Measurements from ENCODE around the gene PLEKHH3. TPM values are rescaled to one million over a fixed set of nuclear protein-coding genes. Genes with fewer than 3 reads are reported as not detected.
A peak's percentile ranks its signal among the peaks of the same experiment; 100 is the strongest.

The PLEKHH3 gene, protein sequence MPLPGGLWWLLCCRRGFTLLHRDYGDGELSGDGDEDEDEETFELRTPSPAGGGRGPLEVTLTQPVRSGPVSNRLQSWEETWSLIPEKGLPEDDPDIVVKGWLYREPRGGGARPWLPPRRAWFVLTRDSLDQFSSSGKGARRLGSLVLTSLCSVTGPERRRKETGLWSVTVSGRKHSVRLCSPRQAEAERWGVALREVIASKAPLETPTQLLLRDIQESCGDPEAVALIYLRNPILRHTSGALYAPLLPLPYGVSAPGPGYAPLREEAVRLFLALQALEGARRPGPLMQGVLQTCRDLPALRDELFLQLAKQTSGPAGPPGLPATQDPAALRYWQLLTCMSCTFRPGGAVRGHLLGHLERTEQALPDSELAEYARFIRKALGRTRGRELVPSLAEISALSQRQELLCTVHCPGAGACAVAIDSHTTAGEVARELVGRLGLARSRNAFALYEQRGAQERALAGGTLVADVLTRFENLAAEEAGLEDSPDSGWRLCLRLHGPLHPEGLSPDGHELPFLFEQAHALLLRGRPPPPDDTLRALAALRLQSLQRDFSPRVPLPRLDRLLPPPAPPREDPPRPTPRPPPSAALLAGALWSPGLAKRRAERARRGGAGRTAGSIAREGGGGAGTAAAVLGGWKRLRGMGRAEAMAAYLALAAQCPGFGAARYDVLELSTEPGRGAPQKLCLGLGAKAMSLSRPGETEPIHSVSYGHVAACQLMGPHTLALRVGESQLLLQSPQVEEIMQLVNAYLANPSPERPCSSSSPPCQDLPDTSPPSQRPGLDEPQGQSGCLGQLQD
- total RNA-seq, result 1 to 10 TPM; 1.3 to 1.4 TPM

- H3K9me3 Mint-ChIP-seq (ENCODE audit: low read depth), result no peaks in the 10 kb centered on the region
- peaks cover 46% of the 10 kb centered on the region for H3K27me3 Mint-ChIP-seq
- peak within 1 kb of the TSS; percentile 85 for H3K27ac Mint-ChIP-seq
- DNase-seq, result no peak
- H3K4me1 Mint-ChIP-seq, result peaks cover 54% of the 10 kb centered on the region
- no peak for ATAC-seq
- H3K36me3 Mint-ChIP-seq, result no peaks in the 10 kb centered on the region
- H3K4me3 Mint-ChIP-seq, result peak within 1 kb of the TSS; percentile 73
- CTCF ChIA-PET, result interaction anchor here (0.9 to 6.2 kb wide), 9 partner anchors 10 to 148 kb away, joined by 3 to 92 read pairs (median 4); partner anchors contain the start of genes BECN1, PSMC3IP, RAMP2 and RETREG3
These were observed at the start of gene PLEKHH3 for GRCh38 chr17:42676424-42677011. Gene PLEKHH3, minus strand, starts transcription at chr17:42676994. Its CDS starts 431 bp downstream, at chr17:42676563.

DNA sequence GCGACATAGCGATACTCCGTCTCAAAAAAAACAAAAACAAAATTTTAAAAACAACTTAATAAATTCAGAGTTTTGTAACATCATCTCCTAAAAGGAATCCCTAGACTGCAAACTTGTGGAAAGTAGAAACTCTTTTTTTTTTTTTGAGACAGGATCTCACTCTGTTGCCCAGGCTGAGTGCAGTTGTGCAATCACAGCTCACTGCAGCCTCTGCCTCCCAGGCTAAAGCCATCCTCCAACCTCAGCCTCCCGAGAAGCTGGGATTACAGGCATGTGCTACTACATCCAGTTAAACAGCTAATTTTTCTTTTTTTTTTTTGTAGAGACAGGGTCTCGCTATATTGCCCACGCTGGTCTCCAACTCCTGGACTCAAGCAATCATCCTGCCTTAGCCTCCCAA lies 48.3 kb upstream of the PLEKHH3 start:
- CTCF ChIA-PET, result interaction anchor here (0.7 to 2.5 kb wide), 3 partner anchors 14 to 48 kb away, joined by 3 to 5 read pairs (median 3); partner anchors contain the start of gene VPS25
- peaks cover 24% of the 10 kb centered on the region for H3K36me3 Mint-ChIP-seq
- H3K4me3 Mint-ChIP-seq, result no peak overlapping the region
- peaks cover 2% of the 10 kb centered on the region for H3K4me1 Mint-ChIP-seq
- no peaks in the 10 kb centered on the region for H3K9me3 Mint-ChIP-seq (ENCODE audit: low read depth)
- ATAC-seq (no peak), DNase-seq (no peak)
- H3K27me3 Mint-ChIP-seq, result no peaks in the 10 kb centered on the region
- H3K27ac Mint-ChIP-seq, result no peak overlapping the region

GRCh38 chr17:42723636-42724035 lies 46.8 kb upstream of the PLEKHH3 start:
- ATAC-seq (no peak), DNase-seq (no peak)
- Mint-ChIP-seq H3K4me3 (no peak overlapping the region), H3K9me3 (ENCODE audit: low read depth) (no peaks in the 10 kb centered on the region), H3K4me1 (peaks cover 2% of the 10 kb centered on the region), H3K36me3 (peaks cover 27% of the 10 kb centered on the region), H3K27me3 (no peaks in the 10 kb centered on the region), H3K27ac (no peak overlapping the region)
- CTCF ChIA-PET, result interaction anchor here (1.2 kb wide), 1 partner anchor 31 kb away, joined by 3 read pairs; no protein-coding TSS in a partner anchor

- DNase-seq (no peak), ATAC-seq (peak; percentile 71)
- Mint-ChIP-seq H3K4me3 (no peak overlapping the region), H3K27ac (no peak overlapping the region), H3K9me3 (ENCODE audit: low read depth) (no peaks in the 10 kb centered on the region), H3K4me1 (peaks cover 2% of the 10 kb centered on the region), H3K27me3 (no peaks in the 10 kb centered on the region), H3K36me3 (peaks cover 41% of the 10 kb centered on the region)
- CTCF ChIA-PET, result interaction anchor here (1.0 to 3.0 kb wide), 3 partner anchors 43 to 143 kb away, joined by 3 to 20 read pairs (median 15); partner anchors contain the start of gene PSMC3IP
These were observed 44.3 kb upstream of the PLEKHH3 start for GRCh38 chr17:42720996-42721583.

DNA sequence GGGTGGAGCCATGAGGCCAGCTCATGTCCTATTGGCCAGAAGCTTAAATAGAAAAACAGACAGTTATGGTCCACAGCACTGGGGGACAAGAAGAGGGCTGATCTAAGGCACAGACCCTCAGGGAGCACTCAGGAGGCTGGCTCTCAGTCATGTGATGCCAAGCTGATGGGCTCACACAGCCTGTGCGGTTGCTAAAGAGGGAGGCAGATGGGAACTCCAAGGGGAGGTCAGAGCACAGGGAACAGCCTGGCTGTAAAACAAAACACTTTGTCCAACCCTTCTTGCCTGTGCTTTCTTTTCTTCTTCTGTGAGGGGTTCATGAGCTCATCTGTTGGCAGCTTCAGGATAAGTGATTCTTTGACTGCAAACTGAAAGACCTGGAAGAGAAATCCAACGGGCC lies 32.8 kb upstream of the PLEKHH3 start:
- no peaks in the 10 kb centered on the region for H3K9me3 Mint-ChIP-seq (ENCODE audit: low read depth)
- CTCF ChIA-PET, result interaction anchor here (1.3 kb wide), 1 partner anchor 54 kb away, joined by 4 read pairs; no protein-coding TSS in a partner anchor
- peaks cover 28% of the 10 kb centered on the region for H3K4me1 Mint-ChIP-seq
- DNase-seq (no peak), ATAC-seq (no peak)
- peaks cover 3% of the 10 kb centered on the region for H3K27me3 Mint-ChIP-seq
- no peak overlapping the region for H3K4me3 Mint-ChIP-seq
- no peak overlapping the region for H3K27ac Mint-ChIP-seq
- peaks cover 57% of the 10 kb centered on the region for H3K36me3 Mint-ChIP-seq

GRCh38 chr17:42708588-42708987 lies 31.8 kb upstream of the PLEKHH3 start:
- CTCF ChIA-PET, result interaction anchor here (1.2 kb wide), 2 partner anchors 55 to 130 kb away, joined by 4 to 6 read pairs; no protein-coding TSS in a partner anchor
- H3K4me1 Mint-ChIP-seq, result peaks cover 37% of the 10 kb centered on the region
- no peaks in the 10 kb centered on the region for H3K9me3 Mint-ChIP-seq (ENCODE audit: low read depth)
- no peak for DNase-seq
- H3K36me3 Mint-ChIP-seq, result peaks cover 61% of the 10 kb centered on the region
- H3K27ac Mint-ChIP-seq, result no peak overlapping the region
- no peak overlapping the region for H3K4me3 Mint-ChIP-seq
- H3K27me3 Mint-ChIP-seq, result peaks cover 3% of the 10 kb centered on the region
- ATAC-seq, result no peak

GRCh38 chr17:42706732-42707131 lies 29.9 kb upstream of the PLEKHH3 start:
- CTCF ChIA-PET, result interaction anchor here (0.9 to 1.2 kb wide), 4 partner anchors 31 to 128 kb away, joined by 3 to 4 read pairs (median 3); no protein-coding TSS in a partner anchor
- no peak overlapping the region for H3K4me3 Mint-ChIP-seq
- DNase-seq, result peak; percentile 61
- peaks cover 3% of the 10 kb centered on the region for H3K27me3 Mint-ChIP-seq
- no peak overlapping the region for H3K27ac Mint-ChIP-seq
- no peak for ATAC-seq
- peaks cover 37% of the 10 kb centered on the region for H3K4me1 Mint-ChIP-seq
- no peaks in the 10 kb centered on the region for H3K9me3 Mint-ChIP-seq (ENCODE audit: low read depth)
- peaks cover 63% of the 10 kb centered on the region for H3K36me3 Mint-ChIP-seq

DNA sequence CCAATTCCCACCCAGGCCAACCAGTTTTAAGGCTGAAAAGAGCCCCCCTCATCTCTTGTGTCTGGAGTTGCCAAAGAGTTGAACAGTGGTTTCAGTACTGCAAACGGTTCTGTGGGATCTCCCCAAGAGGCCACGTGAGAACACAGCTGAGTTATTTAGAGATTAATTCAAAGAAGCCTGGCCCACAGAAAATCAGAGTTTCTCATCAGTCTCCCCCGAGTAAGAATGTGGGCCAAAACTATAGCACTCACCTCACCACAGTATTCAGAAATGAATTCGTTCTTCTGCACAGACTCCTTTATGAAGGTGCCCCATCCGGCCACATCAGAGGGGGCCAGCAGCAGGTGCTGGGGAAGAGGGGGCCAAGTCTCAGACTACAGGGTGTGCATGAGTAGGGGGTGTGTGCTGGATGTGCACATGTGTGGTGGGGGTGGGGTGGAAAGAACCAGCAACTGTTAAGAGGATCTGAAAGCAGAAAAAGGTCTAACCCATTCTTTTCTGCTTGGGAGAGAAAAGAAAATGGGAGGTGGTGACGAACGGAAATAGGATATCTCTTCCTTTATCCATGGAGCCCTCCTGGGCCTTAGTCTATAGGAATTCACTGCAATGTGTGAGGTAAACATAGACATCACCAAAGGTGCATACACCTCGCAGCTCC lies 28.2 kb upstream of the PLEKHH3 start:
- no peaks in the 10 kb centered on the region for H3K9me3 Mint-ChIP-seq (ENCODE audit: low read depth)
- no peak overlapping the region for H3K4me3 Mint-ChIP-seq
- peak overlapping the region; percentile 29 for H3K27ac Mint-ChIP-seq
- ATAC-seq (peak; percentile 79), DNase-seq (peak; percentile 69)
- H3K4me1 Mint-ChIP-seq, result peaks cover 37% of the 10 kb centered on the region
- CTCF ChIA-PET, result interaction anchor here (1.0 to 1.3 kb wide), 2 partner anchors 59 to 127 kb away, joined by 3 to 5 read pairs; no protein-coding TSS in a partner anchor
- peaks cover 3% of the 10 kb centered on the region for H3K27me3 Mint-ChIP-seq
- H3K36me3 Mint-ChIP-seq, result peaks cover 57% of the 10 kb centered on the region

- peak overlapping the region; percentile 29 for H3K27ac Mint-ChIP-seq
- CTCF ChIA-PET, result interaction anchor here (1.0 to 1.3 kb wide), 2 partner anchors 59 to 126 kb away, joined by 3 to 5 read pairs; no protein-coding TSS in a partner anchor
- H3K36me3 Mint-ChIP-seq, result peaks cover 55% of the 10 kb centered on the region
- DNase-seq, result no peak
- peaks cover 37% of the 10 kb centered on the region for H3K4me1 Mint-ChIP-seq
- peaks cover 3% of the 10 kb centered on the region for H3K27me3 Mint-ChIP-seq
- H3K9me3 Mint-ChIP-seq (ENCODE audit: low read depth), result no peaks in the 10 kb centered on the region
- peak; percentile 38 for ATAC-seq
- H3K4me3 Mint-ChIP-seq, result no peak overlapping the region
These were observed 27.7 kb upstream of the PLEKHH3 start for GRCh38 chr17:42704490-42704836.

DNA sequence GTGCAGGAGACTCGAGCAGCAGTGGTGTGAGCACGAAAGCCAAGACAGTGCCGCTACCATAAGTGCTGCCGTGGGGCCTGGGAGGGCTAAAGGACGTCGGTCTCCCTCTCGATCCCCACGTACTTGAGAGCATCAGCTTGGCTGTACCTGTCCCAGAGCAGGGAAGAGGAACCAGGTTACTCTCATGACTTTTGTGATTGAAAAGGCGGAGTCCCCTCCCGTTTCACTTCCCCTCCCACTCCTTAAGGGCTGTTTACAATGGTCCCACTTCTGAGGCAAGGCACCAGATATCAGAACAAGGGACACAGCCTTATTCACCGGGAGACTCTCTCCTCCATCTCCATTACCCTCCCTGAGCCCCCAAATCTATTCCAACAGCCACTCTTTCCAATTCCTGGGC lies 25.7 kb upstream of the PLEKHH3 start:
- no peaks in the 10 kb centered on the region for H3K27me3 Mint-ChIP-seq
- no peaks in the 10 kb centered on the region for H3K9me3 Mint-ChIP-seq (ENCODE audit: low read depth)
- H3K36me3 Mint-ChIP-seq, result peaks cover 42% of the 10 kb centered on the region
- no peak for ATAC-seq
- no peak overlapping the region for H3K4me3 Mint-ChIP-seq
- no peak for DNase-seq
- CTCF ChIA-PET, result interaction anchor here (1.2 kb wide), 1 partner anchor 125 kb away, joined by 3 read pairs; the partner anchor contains the start of gene PSMC3IP
- peaks cover 30% of the 10 kb centered on the region for H3K4me1 Mint-ChIP-seq
- H3K27ac Mint-ChIP-seq, result no peak overlapping the region

GRCh38 chr17:42700586-42701289 lies 23.9 kb upstream of the PLEKHH3 start:
- H3K27ac Mint-ChIP-seq, result no peak overlapping the region
- no peak for ATAC-seq
- no peaks in the 10 kb centered on the region for H3K9me3 Mint-ChIP-seq (ENCODE audit: low read depth)
- peaks cover 18% of the 10 kb centered on the region for H3K4me1 Mint-ChIP-seq
- DNase-seq, result no peak
- H3K36me3 Mint-ChIP-seq, result peaks cover 33% of the 10 kb centered on the region
- CTCF ChIA-PET, result no interaction called here
- no peaks in the 10 kb centered on the region for H3K27me3 Mint-ChIP-seq
- H3K4me3 Mint-ChIP-seq, result no peak overlapping the region

DNA sequence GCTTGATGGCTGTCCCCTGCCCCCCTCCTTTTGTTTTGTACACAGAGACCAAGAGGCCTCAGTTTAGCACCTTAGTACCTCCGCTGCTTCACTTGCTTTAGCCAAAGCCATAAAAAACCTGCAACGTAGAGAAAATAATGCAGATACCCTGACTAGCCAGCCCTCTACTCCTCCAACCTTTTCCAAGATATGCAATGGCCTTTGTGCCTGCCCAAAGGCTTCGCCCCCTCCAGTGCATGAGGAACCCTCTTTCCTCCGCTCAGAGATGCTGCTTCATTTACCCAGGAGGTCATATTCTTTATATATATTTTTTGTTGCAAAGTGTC lies 22.6 kb upstream of the PLEKHH3 start:
- Mint-ChIP-seq H3K27ac (no peak overlapping the region), H3K4me3 (no peak overlapping the region)
- no peak for DNase-seq

More for the DNA sequence above, 22.6 kb upstream of the PLEKHH3 start:
- H3K9me3 Mint-ChIP-seq (ENCODE audit: low read depth), result no peaks in the 10 kb centered on the region
- ATAC-seq, result no peak
- no peaks in the 10 kb centered on the region for H3K27me3 Mint-ChIP-seq
- H3K36me3 Mint-ChIP-seq, result peaks cover 24% of the 10 kb centered on the region
- peaks cover 7% of the 10 kb centered on the region for H3K4me1 Mint-ChIP-seq
- CTCF ChIA-PET, result interaction anchor here (1.6 kb wide), 1 partner anchor 18 kb away, joined by 4 read pairs; no protein-coding TSS in a partner anchor
